ENCODE results near the gene C22orf39. TPM values are rescaled to one million over a fixed set of nuclear protein-coding genes. Genes with fewer than 3 reads are reported as not detected.

The C22orf39 gene
- total RNA-seq, 1 experiment from 2014 or later = 28.4 TPM

DNA sequence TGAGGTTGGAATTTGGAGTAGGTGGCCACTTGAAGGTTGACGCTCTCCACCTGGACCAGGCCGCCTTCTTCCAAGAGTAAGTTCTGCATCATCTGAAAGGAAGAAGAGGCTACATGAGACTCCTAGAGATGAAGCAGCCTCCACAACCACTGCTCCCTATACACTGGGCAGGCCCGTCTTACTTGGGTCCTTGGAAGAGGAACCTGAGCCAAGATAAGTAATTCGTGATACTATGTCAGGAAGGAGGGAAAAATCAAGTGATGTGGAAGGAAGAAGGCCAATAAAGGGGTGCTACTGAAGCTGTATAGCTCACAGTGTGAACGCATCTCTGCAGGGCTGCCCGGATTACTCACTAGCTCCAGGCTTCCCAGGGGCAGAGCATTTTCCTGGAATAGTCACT is 20.4 kb upstream of the C22orf39 start:
- no peak overlapping the region for H3K27ac ChIP-seq (ENCODE audit: low read depth, low read length, poor library complexity, severe bottlenecking)
- H3K27me3 ChIP-seq (replicated peaks; ENCODE audit: insufficient read depth, low read depth, low read length, poor library complexity) = no peaks in the 10 kb centered on the region
- no peak for TF ChIP-seq EZH2 (IDR thresholded peaks at IDR 0.05; ENCODE audit: borderline replicate concordance, low read depth, low read length, poor library complexity, severe bottlenecking)
- TF ChIP-seq, protein P1, sequence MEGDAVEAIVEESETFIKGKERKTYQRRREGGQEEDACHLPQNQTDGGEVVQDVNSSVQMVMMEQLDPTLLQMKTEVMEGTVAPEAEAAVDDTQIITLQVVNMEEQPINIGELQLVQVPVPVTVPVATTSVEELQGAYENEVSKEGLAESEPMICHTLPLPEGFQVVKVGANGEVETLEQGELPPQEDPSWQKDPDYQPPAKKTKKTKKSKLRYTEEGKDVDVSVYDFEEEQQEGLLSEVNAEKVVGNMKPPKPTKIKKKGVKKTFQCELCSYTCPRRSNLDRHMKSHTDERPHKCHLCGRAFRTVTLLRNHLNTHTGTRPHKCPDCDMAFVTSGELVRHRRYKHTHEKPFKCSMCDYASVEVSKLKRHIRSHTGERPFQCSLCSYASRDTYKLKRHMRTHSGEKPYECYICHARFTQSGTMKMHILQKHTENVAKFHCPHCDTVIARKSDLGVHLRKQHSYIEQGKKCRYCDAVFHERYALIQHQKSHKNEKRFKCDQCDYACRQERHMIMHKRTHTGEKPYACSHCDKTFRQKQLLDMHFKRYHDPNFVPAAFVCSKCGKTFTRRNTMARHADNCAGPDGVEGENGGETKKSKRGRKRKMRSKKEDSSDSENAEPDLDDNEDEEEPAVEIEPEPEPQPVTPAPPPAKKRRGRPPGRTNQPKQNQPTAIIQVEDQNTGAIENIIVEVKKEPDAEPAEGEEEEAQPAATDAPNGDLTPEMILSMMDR (conservative IDR thresholded peaks at IDR 0.05; ENCODE audit: low read depth, low read length) = no peak
- ChIA-PET POLR2A (ENCODE audit: low non-redundant PET) (no interaction called here), CTCF (no interaction called here)
- no peak overlapping the region for H3K4me3 ChIP-seq (ENCODE audit: low read depth, low read length, poor library complexity, severe bottlenecking)
- peaks cover 85% of the 10 kb centered on the region for H3K36me3 ChIP-seq (ENCODE audit: insufficient read depth, low read length, poor library complexity, severe bottlenecking)
- intact Hi-C loops (cut with micrococcal nuclease; ENCODE audit: unreplicated experiment) = no loop called here
- no peaks in the 10 kb centered on the region for H3K9me3 ChIP-seq (ENCODE audit: low read depth, low read length, poor library complexity, severe bottlenecking)
- no TSS peak for BruUV-seq (replicated peaks)
- no peaks in the 10 kb centered on the region for H3K4me1 ChIP-seq (ENCODE audit: insufficient read depth, low read length, poor library complexity, severe bottlenecking)
- no peak for DNase-seq (ENCODE audit: low spot score)

DNA sequence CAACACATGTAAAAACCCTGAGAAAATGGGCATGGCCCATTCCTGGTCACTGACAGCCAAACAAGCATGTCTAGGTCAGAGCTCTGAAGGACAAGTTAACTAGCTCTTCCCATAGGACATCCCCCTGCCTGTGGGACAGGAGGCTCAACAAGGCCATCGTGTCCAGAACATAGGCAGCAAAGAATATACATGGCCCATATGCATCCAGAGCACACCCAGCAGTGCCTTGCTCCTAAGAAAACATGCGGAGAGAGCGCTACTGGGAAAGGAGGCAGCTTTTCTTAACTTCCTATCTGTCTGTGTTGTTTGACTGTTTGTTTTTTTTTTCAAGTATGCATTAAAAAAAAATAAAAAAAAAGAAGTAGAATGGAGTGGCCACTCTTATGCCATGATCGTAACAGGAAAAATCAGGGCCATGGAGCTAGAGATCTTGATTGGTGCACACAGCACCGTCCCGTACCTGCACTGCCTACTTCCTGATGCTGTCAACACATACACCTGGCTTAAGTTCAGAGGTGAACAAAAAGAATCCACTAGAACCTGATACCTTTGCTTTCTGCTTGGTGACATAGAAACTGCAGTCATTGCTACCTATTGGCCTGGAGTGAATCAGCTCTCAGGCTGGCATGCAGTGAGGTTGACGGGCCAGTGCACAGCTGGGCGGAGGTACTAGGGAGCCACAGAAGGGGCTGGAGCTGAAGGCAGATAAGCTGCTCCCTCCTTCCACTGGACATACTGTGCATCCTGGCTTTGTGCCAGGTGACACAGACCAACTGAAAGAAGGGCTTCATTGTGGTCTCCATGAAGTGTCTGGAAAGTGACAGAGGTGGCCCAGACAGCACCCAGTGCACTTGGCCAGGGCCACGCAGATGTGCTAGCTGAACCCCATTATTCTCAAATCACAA is 19.6 kb upstream of the C22orf39 start:
- no peaks in the 10 kb centered on the region for H3K27me3 ChIP-seq (replicated peaks; ENCODE audit: insufficient read depth, low read depth, low read length, poor library complexity)
- no peaks in the 10 kb centered on the region for H3K4me1 ChIP-seq (ENCODE audit: insufficient read depth, low read length, poor library complexity, severe bottlenecking)
- no peaks in the 10 kb centered on the region for H3K9me3 ChIP-seq (ENCODE audit: low read depth, low read length, poor library complexity, severe bottlenecking)
- peaks cover 82% of the 10 kb centered on the region for H3K36me3 ChIP-seq (ENCODE audit: insufficient read depth, low read length, poor library complexity, severe bottlenecking)
- H3K4me3 ChIP-seq (ENCODE audit: low read depth, low read length, poor library complexity, severe bottlenecking) = no peak overlapping the region
- H3K27ac ChIP-seq (ENCODE audit: low read depth, low read length, poor library complexity, severe bottlenecking) = no peak overlapping the region
- ChIA-PET POLR2A (ENCODE audit: low non-redundant PET) (no interaction called here), CTCF (no interaction called here)
- no TSS peak for BruUV-seq (replicated peaks)
- intact Hi-C loops (cut with micrococcal nuclease; ENCODE audit: unreplicated experiment) = no loop called here
- DNase-seq (ENCODE audit: low spot score) = no peak
- TF ChIP-seq, protein P1 (conservative IDR thresholded peaks at IDR 0.05; ENCODE audit: low read depth, low read length) = no peak
- TF ChIP-seq EZH2 (IDR thresholded peaks at IDR 0.05; ENCODE audit: borderline replicate concordance, low read depth, low read length, poor library complexity, severe bottlenecking) = no peak

DNA sequence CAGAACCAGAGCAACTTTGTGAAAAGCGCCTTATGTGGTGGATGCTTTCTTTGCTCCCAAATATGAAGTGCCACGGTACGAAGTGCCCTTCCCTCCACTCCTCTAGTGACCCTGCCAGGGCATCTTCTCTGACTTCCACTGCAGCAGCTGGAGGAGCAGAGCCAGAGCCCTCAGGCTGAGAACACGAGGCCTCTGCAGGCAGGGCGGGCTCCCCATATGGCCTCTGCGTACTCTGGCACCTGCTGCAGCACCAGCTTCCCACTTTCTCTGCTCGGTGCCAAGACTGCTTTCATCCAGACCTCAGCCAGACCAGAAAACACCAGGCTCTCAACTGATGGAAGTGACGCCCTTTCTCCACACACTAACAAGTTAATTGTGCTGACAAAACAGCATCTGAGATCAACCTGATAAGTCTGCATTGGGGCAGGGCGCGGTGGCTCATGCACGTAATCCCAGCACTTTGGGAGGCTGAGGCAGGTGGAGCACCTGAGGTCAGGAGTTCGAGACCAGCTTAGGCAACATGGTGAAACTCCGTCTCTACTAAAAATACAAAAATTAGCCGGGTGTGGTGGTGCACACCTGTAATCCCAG is 18.7 kb upstream of the C22orf39 start:
- no peaks in the 10 kb centered on the region for H3K9me3 ChIP-seq (ENCODE audit: low read depth, low read length, poor library complexity, severe bottlenecking)
- TF ChIP-seq, protein P1 (conservative IDR thresholded peaks at IDR 0.05; ENCODE audit: low read depth, low read length) = no peak
- no peak for TF ChIP-seq EZH2 (IDR thresholded peaks at IDR 0.05; ENCODE audit: borderline replicate concordance, low read depth, low read length, poor library complexity, severe bottlenecking)
- H3K27me3 ChIP-seq (replicated peaks; ENCODE audit: insufficient read depth, low read depth, low read length, poor library complexity) = no peaks in the 10 kb centered on the region
- peaks cover 75% of the 10 kb centered on the region for H3K36me3 ChIP-seq (ENCODE audit: insufficient read depth, low read length, poor library complexity, severe bottlenecking)
- ChIA-PET POLR2A (ENCODE audit: low non-redundant PET) (no interaction called here), CTCF (no interaction called here)
- no peak for DNase-seq (ENCODE audit: low spot score)
- BruUV-seq (replicated peaks) = no TSS peak
- no peaks in the 10 kb centered on the region for H3K4me1 ChIP-seq (ENCODE audit: insufficient read depth, low read length, poor library complexity, severe bottlenecking)
- no peak overlapping the region for H3K27ac ChIP-seq (ENCODE audit: low read depth, low read length, poor library complexity, severe bottlenecking)
- intact Hi-C loops (cut with micrococcal nuclease; ENCODE audit: unreplicated experiment) = no loop called here
- H3K4me3 ChIP-seq (ENCODE audit: low read depth, low read length, poor library complexity, severe bottlenecking) = no peak overlapping the region

Measured in A673 (cell line).